K562 (cell line): Measurements from ENCODE around the gene SOSTDC1. TPM values are rescaled to one million over a fixed set of nuclear protein-coding genes. Genes with fewer than 3 reads are reported as not detected.
A peak's percentile ranks its signal among the peaks of the same experiment; 100 is the strongest.

Experiments
- AFF1 ChIP-seq, 2 experiments: fragments of 450-650 bp; IDR thresholded peaks; 2 replicates each; pipeline ENCODE4 v1.6.1; 2018; ENCODE audit warnings: mild to moderate bottlenecking in 2 of 2, low read depth in 1 of 2; ENCODE audit not compliant: partially characterized antibody in 2 of 2
- ATF6 ChIP-seq: sonication (generic); formaldehyde crosslinking; IDR thresholded peaks from 2 replicates; pipeline ENCODE4 v1.4.0; 2020; ENCODE audit warnings: mild to moderate bottlenecking, missing genetic modification reagents
- BHLHE40 ChIP-seq: IDR thresholded peaks from 2 replicates; pipeline ENCODE4 v1.6.1; 2011; ENCODE audit warnings: low read length, improper control_type of control experiment
- BRD4 ChIP-seq: fragments of 200-600 bp; sonication (generic); IDR thresholded peaks from 2 replicates; pipeline ENCODE4 v1.6.1; 2017; ENCODE audit warnings: inconsistent platforms
- CREB1 ChIP-seq, 2 experiments: sonication (generic) in 1 of 2; formaldehyde crosslinking in 1 of 2; IDR thresholded peaks; 2 replicates each; pipeline versions ENCODE4 v1.6.1 to v1.8.0; 2012 to 2022; ENCODE audit warnings: inconsistent platforms in 1 of 2, mild to moderate bottlenecking in 1 of 2, missing genetic modification reagents in 1 of 2, moderate library complexity in 1 of 2
- ELF4 ChIP-seq: fragments of 450-650 bp; formaldehyde crosslinking; IDR thresholded peaks from 2 replicates; pipeline ENCODE4 v1.4.0; 2022; ENCODE audit warnings: missing genetic modification characterization
- HBP1 ChIP-seq: fragments of 450-650 bp; formaldehyde crosslinking; IDR thresholded peaks from 2 replicates; pipeline ENCODE4 v1.4.0; 2022; ENCODE audit warnings: missing genetic modification characterization
- LARP7 ChIP-seq: fragments of 450-650 bp; IDR thresholded peaks from 2 replicates; pipeline ENCODE4 v1.6.1; 2016
- MXD1 ChIP-seq: fragments of 250-450 bp; sonication (Bioruptor Pico); IDR thresholded peaks from 2 replicates; pipeline ENCODE4 v1.8.0; 2021; ENCODE audit warnings: borderline replicate concordance, mild to moderate bottlenecking, moderate library complexity; ENCODE audit not compliant: poor library complexity, severe bottlenecking
- SMARCE1 ChIP-seq: fragments of 450-650 bp; IDR thresholded peaks from 2 replicates; pipeline ENCODE4 v1.7.1; 2016; ENCODE audit warnings: mild to moderate bottlenecking
- ZNF174 ChIP-seq: fragments of 250-450 bp; sonication (Bioruptor Pico); IDR thresholded peaks from 2 replicates; pipeline ENCODE4 v1.4.0; 2020; ENCODE audit warnings: mild to moderate bottlenecking
- ZNF384 ChIP-seq: IDR thresholded peaks from 2 replicates; pipeline ENCODE4 v1.6.1; 2012; ENCODE audit warnings: low read depth, low read length, improper control_type of control experiment
- ZNF395 ChIP-seq: fragments of 200-800 bp; sonication (Bioruptor generic); IDR thresholded peaks from 2 replicates; pipeline ENCODE4 v1.6.1; 2017; ENCODE audit warnings: missing genetic modification characterization, missing compliant biosample characterization
- polyA plus RNA-seq, 8 experiments: library from polyadenylated mRNA; depleted of rRNA in 4 of 8; stranded (reverse) in 5 of 8; unstranded in 3 of 8; fragments of >200 nt; fragmentation: Nextera tagmentation in 2 of 8; fragmentation: Illumina TruSeq in 1 of 8; extraction: Ambion mirVana in 2 of 8; extraction: Trizol in 1 of 8; gene quantifications; 2 replicates each; pipeline versions ENCODE4 v1.2.1 to v1.2.3, GENCODE V29; 2011 to 2014; ENCODE audit warnings: inconsistent platforms in 1 of 8, missing spikeins in 1 of 8
- total RNA-seq, 7 experiments: library from RNA; depleted of rRNA in 6 of 7; stranded (reverse); fragments of >200 nt in 6 of 7; fragmentation: Illumina TruSeq in 2 of 7; extraction: Trizol in 2 of 7; gene quantifications; 2 replicates each; pipeline versions ENCODE4 v1.2.1 to v1.2.3, GENCODE V29; 2011 to 2021; ENCODE audit warnings: low replicate concordance in 1 of 7

The SOSTDC1 gene
- total and polyA plus RNA-seq, 9 of the 15 experiments (the other 6 are each of a cell fraction or from before 2014, with no cell fraction given), result 8.3 to 48.6 (median 15.9) TPM

- TF ChIP-seq AFF1 (IDR thresholded peaks at IDR 0.05; ENCODE audit: low read depth in 1 of 2, partially characterized antibody in 2 of 2), result peak in 1 of 2 experiments; percentile 48
- no peak for TF ChIP-seq BHLHE40
- TF ChIP-seq BRD4, result no peak
- TF ChIP-seq HBP1, result peak; percentile 81; the same call in 1 of the 2 replicates
- no peak for TF ChIP-seq LARP7
- TF ChIP-seq ZNF174, result no peak
- TF ChIP-seq ZNF384, result peak; percentile 91
- no peak for TF ChIP-seq SMARCE1
- TF ChIP-seq MXD1, result no peak
- TF ChIP-seq ELF4, result 0 out of 2 replicates have a peak, but pooled peaks have one; percentile 8
- TF ChIP-seq CREB1 (IDR thresholded peaks at IDR 0.05), result no peak
- TF ChIP-seq CREB1 (CRISPR knock-in tag; IDR thresholded peaks at IDR 0.05), result 0 out of 2 replicates have a peak, but pooled peaks have one; percentile 11
- TF ChIP-seq ZNF395 (CRISPR knock-in tag), result peak; percentile 67; the same call in 1 of the 2 replicates
- TF ChIP-seq ATF6 (CRISPR knock-in tag), result peak; percentile 17; the same call in 1 of the 2 replicates
Measured at GRCh38 chr7:16420329-16420648, 45.2 kb downstream of the SOSTDC1 start (continued).
